ENCODE measurements around the gene DZIP1L.

DNA sequence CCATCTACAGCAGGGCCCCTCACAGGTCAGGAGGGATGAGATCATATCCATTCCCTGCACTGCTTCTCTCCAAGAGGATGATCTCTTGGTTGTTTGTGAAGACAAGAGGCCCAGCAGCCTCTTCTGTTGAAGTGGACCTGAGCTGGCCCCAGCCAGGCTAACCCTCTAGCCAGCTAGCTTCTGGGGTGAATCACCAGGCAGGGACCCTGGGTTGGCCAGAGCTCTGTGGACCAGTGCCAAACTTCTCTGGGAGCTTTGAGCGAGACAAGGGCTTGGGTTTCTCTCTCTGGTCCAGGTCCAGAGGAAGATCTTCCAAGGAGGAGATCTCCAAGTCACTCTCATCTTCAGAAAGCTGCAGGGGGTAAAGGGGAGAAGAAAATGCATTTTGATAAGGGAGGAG, 52.8 kb downstream of the DZIP1L start:
- TF ChIP-seq POLR2AphosphoS5 (IDR thresholded peaks at IDR 0.05; ENCODE audit: control insufficient read depth, insufficient read depth, low read depth, low read length) (no peak), MECOM (CRISPR knock-in tag; IDR thresholded peaks at IDR 0.05) (no peak)

Measured in K562 (cell line).